ENCODE measurements around the gene CDK5RAP1.

- TF ChIP-seq CTCF (tag by site-specific recombination; IDR thresholded peaks at IDR 0.05) (no peak), ZNF133 (tag by site-specific recombination; IDR thresholded peaks at IDR 0.05) (no peak), ZNF704 (tag by site-specific recombination; IDR thresholded peaks at IDR 0.05) (no peak), TCF7L2 (IDR thresholded peaks at IDR 0.05; ENCODE audit: borderline replicate concordance, low read depth, low read length) (no peak)
These were observed 83.3 kb downstream of the CDK5RAP1 start for GRCh38 chr20:33318096-33318429.
